Chondrocyte (in vitro differentiated cells): ENCODE measurements around the gene PPM1E. TPM values are rescaled to one million over a fixed set of nuclear protein-coding genes. Genes with fewer than 3 reads are reported as not detected.
"Not testable (repeated sequence)": the region's sequence is repeated elsewhere in the genome, so short reads cannot be mapped to it uniquely, and the experiment has no call there.

Experiments
- DNase-seq: peaks from one replicate; pipeline ENCODE4 v3.0.0; 2021; ENCODE audit warnings: mixed read lengths, low spot score
- H3K27ac Mint-ChIP-seq: one replicate; pipeline ENCODE4 v1.8.0; 2021; ENCODE audit warnings: mild to moderate bottlenecking, moderate library complexity, mixed read lengths; ENCODE audit not compliant: unreplicated experiment
- H3K27me3 Mint-ChIP-seq: 2 replicates; pipeline ENCODE4 v1.8.0; 2021; ENCODE audit warnings: low read depth, mixed read lengths
- H3K36me3 Mint-ChIP-seq: 2 replicates; pipeline ENCODE4 v1.8.0; 2021; ENCODE audit warnings: low read depth, mixed read lengths
- H3K4me1 Mint-ChIP-seq: 2 replicates; pipeline ENCODE4 v1.8.0; 2021; ENCODE audit warnings: low read depth, mild to moderate bottlenecking, mixed read lengths
- H3K4me3 Mint-ChIP-seq: one replicate; pipeline ENCODE4 v1.8.0; 2021; ENCODE audit warnings: mild to moderate bottlenecking, moderate library complexity, mixed read lengths; ENCODE audit not compliant: unreplicated experiment
- H3K9me3 Mint-ChIP-seq: 2 replicates; pipeline ENCODE4 v1.8.0; 2021; ENCODE audit warnings: low read depth, mixed read lengths
- CTCF ChIP-seq: fragments of 200-600 bp; sonication (generic); IDR thresholded peaks from 2 replicates; pipeline ENCODE4 v1.5.0; 2021; ENCODE audit warnings: antibody characterized with exemption, mild to moderate bottlenecking, moderate library complexity
- total RNA-seq: library from RNA; stranded (reverse); gene quantifications from 3 replicates; pipeline ENCODE4 v1.2.1, GENCODE V29; 2021

Gene PPM1E
- total RNA-seq, 1 donor from 2014 or later = 2.2 TPM

GRCh38 chr17:58837699-58838098 lies 82.0 kb downstream of the PPM1E start:
- no peak for TF ChIP-seq CTCF
- Mint-ChIP-seq H3K4me1 (no peaks in the 10 kb centered on the region), H3K9me3 (peaks cover 5% of the 10 kb centered on the region), H3K36me3 (no peaks in the 10 kb centered on the region), H3K27ac (no peak overlapping the region), H3K4me3 (no peak overlapping the region), H3K27me3 (no peaks in the 10 kb centered on the region)
- no peak for DNase-seq

GRCh38 chr17:58840820-58841612 lies 85.4 kb downstream of the PPM1E start:
- Mint-ChIP-seq H3K4me1 (no peaks in the 10 kb centered on the region), H3K27me3 (no peaks in the 10 kb centered on the region), H3K4me3 (no peak overlapping the region), H3K27ac (no peak overlapping the region), H3K9me3 (no peaks in the 10 kb centered on the region), H3K36me3 (no peaks in the 10 kb centered on the region)
- no peak for TF ChIP-seq CTCF
- DNase-seq = no peak

- Mint-ChIP-seq H3K9me3 (peaks cover 26% of the 10 kb centered on the region), H3K36me3 (peaks cover 12% of the 10 kb centered on the region)
- H3K27ac Mint-ChIP-seq, H3K4me1 Mint-ChIP-seq, DNase-seq, H3K27me3 Mint-ChIP-seq, H3K4me3 Mint-ChIP-seq: not testable (repeated sequence)
Measured at GRCh38 chr17:58846413-58846812, 90.8 kb downstream of the PPM1E start.

GRCh38 chr17:58850106-58850505 lies 94.5 kb downstream of the PPM1E start:
- Mint-ChIP-seq H3K36me3 (peaks cover 14% of the 10 kb centered on the region), H3K9me3 (peaks cover 30% of the 10 kb centered on the region)
- H3K4me1 Mint-ChIP-seq, H3K27ac Mint-ChIP-seq, H3K27me3 Mint-ChIP-seq, DNase-seq, H3K4me3 Mint-ChIP-seq: not testable (repeated sequence)

- Mint-ChIP-seq H3K9me3 (peaks cover 3% of the 10 kb centered on the region), H3K27me3 (no peaks in the 10 kb centered on the region), H3K4me3 (no peak overlapping the region), H3K4me1 (no peaks in the 10 kb centered on the region), H3K27ac (no peak overlapping the region), H3K36me3 (no peaks in the 10 kb centered on the region)
- TF ChIP-seq CTCF = no peak
- DNase-seq = no peak
Measured at GRCh38 chr17:58865301-58865700, 109.6 kb downstream of the PPM1E start.

- no peaks in the 10 kb centered on the region for H3K9me3 Mint-ChIP-seq
- DNase-seq = no peak
- H3K36me3 Mint-ChIP-seq = no peaks in the 10 kb centered on the region
- no peak for TF ChIP-seq CTCF
- no peak overlapping the region for H3K27ac Mint-ChIP-seq
- H3K27me3 Mint-ChIP-seq = no peaks in the 10 kb centered on the region
- H3K4me3 Mint-ChIP-seq = no peak overlapping the region
- no peaks in the 10 kb centered on the region for H3K4me1 Mint-ChIP-seq
Measured at GRCh38 chr17:58870747-58871146, 115.1 kb downstream of the PPM1E start.
